Adipose tissue (tissue), 3 donors: ENCODE measurements around the gene GAL3ST3. TPM values are rescaled to one million over a fixed set of nuclear protein-coding genes. Genes with fewer than 3 reads are reported as not detected.
"Not testable (repeated sequence)": the region's sequence is repeated elsewhere in the genome, so short reads cannot be mapped to it uniquely, and the experiment has no call there.

ENCODE experiments used
- H3K27ac ChIP-seq: one replicate; pipeline ENCODE4 v1.5.1; 2013; ENCODE audit warnings: low read depth, low read length
- WGBS, 3 donors: extraction: QIAGEN DNeasy Blood & Tissue Kit; methylation state at CpG; one replicate each; pipeline ENCODE4 v1.1.7; 2013; 5-methylcytosine and 5-hydroxymethylcytosine counted together
- polyA plus RNA-seq, 3 donors: library from polyadenylated mRNA; stranded (reverse); fragments of 200-250 nt; gene quantifications; one replicate each; pipeline ENCODE4 v1.2.3, GENCODE V29; 2013
- donor health status: healthy with polysubstance abuse.
- donor health status: Bipolar disorder and iron deficiency.
- donor health status: healthy.

GAL3ST3 gene
- polyA plus RNA-seq, 3 donors, result 0.64 TPM; not detected in 2

DNA sequence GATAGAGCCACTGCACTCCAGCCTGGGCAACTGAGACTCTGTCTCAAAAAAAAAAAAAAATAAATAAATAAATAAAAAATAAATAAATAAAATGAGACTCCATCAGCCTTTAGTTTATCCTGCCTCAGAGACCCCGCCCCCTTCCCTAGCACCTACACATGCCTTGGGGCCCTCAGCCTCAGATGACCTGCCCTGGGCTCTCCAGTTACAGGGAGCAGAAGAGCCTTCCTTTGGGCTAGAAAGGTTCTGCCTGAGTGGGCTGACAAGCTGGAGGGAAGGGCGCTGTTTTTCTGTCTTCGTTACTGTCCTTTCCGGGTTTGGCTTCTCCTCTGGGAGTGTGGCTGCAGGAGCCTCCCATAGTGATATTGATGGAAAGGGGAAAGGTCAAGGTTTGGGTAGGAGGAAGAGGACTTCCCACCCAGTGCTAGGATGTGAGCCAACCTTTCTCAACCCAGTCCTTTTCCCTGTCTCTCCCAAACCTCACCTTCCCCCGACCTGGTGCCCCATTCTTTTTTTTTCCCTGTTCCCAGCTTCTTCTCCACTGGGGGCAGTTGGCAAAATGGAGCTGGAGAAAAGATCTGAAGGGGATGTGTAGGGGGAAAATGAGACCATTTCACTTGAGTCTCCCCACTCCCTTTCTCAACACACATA lies 1.7 kb upstream of the GAL3ST3 start:
- H3K27ac ChIP-seq, result no peak overlapping the region
- 75 to 85% (median 80%) methylated on average over 5 of the region's 5 CpGs for WGBS, 3 donors

GRCh38 chr11:66047541-66048365 lies 1.2 kb downstream of the GAL3ST3 start:
- WGBS, 3 donors, result 71 to 80% (median 73%) methylated on average over 11 of the region's 11 CpGs
- H3K27ac ChIP-seq, result no peak overlapping the region

GRCh38 chr11:66046901-66047300 lies 2.1 kb downstream of the GAL3ST3 start:
- no peak overlapping the region for H3K27ac ChIP-seq
- WGBS, 3 donors, result 89 to 97% (median 94%) methylated on average over 3 of the region's 3 CpGs

GRCh38 chr11:66045177-66045639 lies 3.8 kb downstream of the GAL3ST3 start:
- H3K27ac ChIP-seq, result no peak overlapping the region
- 9 to 18% (median 15%) methylated on average over 11 of the region's 11 CpGs for WGBS, 3 donors

DNA sequence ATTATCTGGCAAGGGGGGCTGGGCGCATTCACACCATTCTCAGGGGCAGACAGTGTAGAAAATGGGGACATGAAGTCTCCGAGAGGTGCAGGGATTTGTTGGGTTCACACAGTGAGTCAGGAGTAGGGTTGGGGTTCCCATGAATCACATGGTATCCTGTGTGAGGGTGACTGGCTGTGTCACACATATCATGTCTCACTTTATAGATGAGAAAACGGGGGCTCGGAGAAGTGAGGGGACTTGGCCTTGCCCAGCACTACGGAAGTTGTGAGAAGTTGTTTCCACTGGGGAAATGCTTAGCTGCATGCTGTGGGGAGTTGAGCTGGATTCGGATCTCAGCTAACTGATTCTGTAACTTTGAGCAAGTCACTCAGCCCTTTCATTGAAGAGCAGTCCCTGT lies 4.2 kb downstream of the GAL3ST3 start:
- H3K27ac ChIP-seq, result no peak overlapping the region
- WGBS, 3 donors, result 52 to 56% (median 55%) methylated on average over 6 of the region's 6 CpGs

DNA sequence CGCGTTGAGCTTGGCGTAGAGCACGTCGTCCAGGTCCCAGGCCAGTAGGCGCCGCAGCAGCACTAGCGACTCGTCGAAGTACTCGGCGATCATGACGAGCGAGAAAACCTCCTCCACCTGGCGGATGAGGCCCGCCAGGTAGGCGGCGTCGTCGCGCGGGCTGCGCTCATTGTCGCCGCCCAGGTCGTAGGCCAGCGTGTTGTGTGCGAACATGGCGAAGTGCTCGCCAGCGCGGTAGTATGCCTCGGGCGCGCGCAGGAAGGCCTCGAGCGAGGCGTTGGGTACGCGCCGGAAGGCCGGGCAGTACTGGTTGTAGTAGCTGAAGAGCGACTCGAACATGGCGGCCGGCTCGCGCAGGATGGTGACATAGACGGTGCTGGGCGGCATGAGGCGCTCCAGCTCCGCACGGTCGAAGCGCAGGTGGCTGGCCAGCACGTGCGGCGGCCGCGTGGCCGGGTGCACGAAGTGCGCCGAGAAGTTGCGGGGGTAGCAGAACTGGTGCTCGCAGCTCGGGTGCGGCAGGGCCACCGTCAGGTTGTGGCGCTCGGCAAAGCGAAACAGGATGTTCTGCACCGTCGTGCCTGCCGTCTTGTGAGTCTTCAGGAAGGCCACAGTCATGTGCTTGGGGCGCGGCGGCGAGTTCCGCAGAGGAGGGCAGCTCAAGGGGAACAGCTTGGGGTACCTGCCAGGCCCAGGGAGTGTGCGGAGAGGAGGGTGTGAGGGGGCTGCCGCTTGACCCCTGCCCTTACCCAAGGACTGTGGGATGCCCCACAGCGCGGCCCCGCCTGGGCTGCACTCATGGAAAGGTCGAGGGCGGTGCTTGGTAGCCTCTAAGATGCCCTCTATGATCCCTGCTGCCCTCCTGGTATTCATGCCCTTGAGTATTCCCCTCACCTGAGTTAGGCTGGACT lies 5.7 kb downstream of the GAL3ST3 start:
- H3K27ac ChIP-seq, result no peak overlapping the region
- 96% methylated on average over 78 to 88 of the region's 88 CpGs for WGBS, 3 donors

DNA sequence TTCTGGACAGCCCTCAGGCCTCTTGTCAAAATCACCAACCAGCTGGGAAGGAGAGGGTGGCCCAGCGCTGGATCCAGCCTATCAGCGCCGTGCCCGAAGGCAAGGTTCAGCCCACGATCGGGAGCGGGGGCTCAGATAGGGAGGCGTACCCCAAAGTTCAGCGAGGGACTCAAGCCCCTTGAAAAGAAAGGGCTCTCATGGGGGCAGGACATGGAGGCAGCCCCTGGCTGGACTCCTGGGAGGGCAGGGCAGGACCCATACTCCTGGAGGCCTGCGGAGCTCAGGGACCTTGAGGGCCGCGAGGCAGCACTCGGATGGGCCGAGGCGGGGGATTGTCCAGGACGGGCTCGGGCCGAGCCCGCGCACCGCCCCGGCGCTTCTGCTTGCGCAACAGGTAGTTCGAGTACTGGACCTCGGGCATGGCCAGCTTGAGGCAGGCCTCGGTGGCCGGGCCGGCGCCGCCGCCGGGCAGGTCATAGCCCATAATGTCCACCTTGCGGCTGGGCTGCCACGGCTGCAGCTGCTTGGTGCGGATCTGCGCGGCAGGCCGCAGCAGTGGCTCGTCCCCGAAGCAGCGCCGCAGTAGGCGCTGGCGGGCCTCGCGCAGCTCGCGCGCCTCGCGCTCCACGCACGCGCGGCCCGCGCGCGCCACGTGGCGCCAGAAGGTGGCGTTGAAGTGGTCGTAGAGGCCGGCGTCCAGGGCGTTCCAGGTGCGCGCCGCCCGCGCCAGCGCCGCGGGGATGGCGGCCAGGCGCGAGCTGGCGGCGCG lies 6.5 kb downstream of the GAL3ST3 start:
- WGBS, 3 donors, result 96 to 97% (median 96%) methylated on average over 76 to 81 of the region's 81 CpGs
- H3K27ac ChIP-seq, result no peak overlapping the region

- H3K27ac ChIP-seq, result no peak overlapping the region
- WGBS, 3 donors, result 73 to 79% (median 76%) methylated on average over 3 of the region's 3 CpGs
Observed at GRCh38 chr11:66039765-66040164, 9.2 kb downstream of the GAL3ST3 start.

- 81 to 84% (median 82%) methylated on average over 3 of the region's 3 CpGs for WGBS, 3 donors
- no peak overlapping the region for H3K27ac ChIP-seq
Observed at GRCh38 chr11:66037327-66037726, 11.6 kb downstream of the GAL3ST3 start.

DNA sequence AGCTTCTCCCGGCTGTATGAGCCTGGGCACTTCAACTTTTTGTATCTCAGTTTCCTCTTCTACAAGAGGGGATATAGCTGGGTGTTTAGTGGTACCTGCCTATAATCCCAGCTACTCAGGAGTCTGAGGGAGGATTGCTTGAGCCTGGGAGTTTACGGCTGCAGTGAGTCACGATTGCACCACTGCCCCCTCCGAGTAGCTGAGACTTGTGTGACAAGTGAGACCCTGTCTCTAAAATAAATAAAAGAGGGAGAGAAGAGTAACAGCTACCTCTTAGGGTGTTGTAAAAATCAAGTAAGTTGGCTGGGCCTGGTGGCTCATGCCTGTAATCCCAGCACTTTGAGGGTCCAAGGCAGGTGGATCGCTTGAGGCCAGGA lies 12.6 kb downstream of the GAL3ST3 start:
- 67 to 83% (median 74%) methylated on average over 5 of the region's 5 CpGs for WGBS, 3 donors
- no peak overlapping the region for H3K27ac ChIP-seq

DNA sequence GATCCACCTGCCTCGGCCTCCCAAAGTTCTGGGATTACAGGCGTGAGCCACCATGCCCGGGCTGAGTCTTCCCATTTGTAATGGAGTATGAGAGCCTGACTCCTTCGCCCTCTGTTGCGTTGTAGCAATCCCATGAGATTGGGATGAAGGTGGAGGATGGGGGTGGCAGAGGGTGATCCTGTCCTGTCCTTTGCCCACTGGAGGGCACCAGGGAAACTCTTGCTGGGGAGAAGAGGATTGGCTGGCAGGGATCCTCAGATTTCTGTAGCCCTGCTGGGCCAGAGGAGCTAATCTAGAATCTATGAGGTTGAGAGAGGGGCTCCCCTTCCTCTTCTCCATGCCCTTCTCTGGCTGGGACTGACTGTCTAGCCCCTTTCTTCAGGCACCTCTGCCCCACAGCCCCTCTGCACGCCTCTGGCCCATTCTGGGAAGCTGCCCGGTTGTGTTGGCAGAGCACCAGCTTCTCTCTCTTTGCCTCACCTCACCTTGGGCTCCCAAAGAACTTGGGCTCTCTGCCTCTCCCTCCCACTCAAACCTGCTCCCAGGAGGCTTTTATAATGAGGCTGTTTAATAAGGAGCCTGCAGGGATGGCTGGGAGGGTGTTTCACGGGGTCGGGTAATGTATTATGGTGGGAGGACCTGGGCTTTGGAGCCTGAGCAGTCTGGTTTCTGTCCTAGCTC lies 13.2 kb downstream of the GAL3ST3 start:
- 67 to 72% (median 71%) methylated on average over 9 of the region's 9 CpGs for WGBS, 3 donors
- H3K27ac ChIP-seq, result no peak overlapping the region

GRCh38 chr11:66032957-66033735 lies 15.8 kb downstream of the GAL3ST3 start:
- WGBS, 3 donors, result 83 to 85% (median 84%) methylated on average over 8 of the region's 8 CpGs
- H3K27ac ChIP-seq, result no peak overlapping the region

- 85 to 91% (median 88%) methylated on average over 18 of the region's 18 CpGs for WGBS, 3 donors
- no peak within 1 kb of the TSS for H3K27ac ChIP-seq
Observed at GRCh38 chr11:66026017-66026529, 22.9 kb downstream of the GAL3ST3 start, which contains the start of gene CATSPER1. Gene CATSPER1, minus strand, starts transcription at chr11:66026479. Its CDS starts 100 bp downstream, at chr11:66026379.

DNA sequence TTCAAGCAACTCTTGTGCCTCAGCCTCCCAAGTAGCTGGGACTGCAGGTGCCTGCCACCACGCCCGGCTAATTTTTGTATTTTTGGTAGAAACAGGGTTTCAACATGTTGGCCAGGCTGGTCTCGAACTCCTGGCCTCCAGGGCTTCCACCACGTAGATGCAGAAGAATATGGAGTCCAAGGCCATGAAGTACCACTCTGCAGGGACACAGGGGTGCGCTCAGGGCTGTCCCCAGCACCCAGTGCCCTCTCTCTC lies 25.8 kb downstream of the GAL3ST3 start:
- H3K27ac ChIP-seq, result not testable (repeated sequence)
- 65 to 78% (median 72%) methylated on average over 5 of the region's 5 CpGs for WGBS, 3 donors

DNA sequence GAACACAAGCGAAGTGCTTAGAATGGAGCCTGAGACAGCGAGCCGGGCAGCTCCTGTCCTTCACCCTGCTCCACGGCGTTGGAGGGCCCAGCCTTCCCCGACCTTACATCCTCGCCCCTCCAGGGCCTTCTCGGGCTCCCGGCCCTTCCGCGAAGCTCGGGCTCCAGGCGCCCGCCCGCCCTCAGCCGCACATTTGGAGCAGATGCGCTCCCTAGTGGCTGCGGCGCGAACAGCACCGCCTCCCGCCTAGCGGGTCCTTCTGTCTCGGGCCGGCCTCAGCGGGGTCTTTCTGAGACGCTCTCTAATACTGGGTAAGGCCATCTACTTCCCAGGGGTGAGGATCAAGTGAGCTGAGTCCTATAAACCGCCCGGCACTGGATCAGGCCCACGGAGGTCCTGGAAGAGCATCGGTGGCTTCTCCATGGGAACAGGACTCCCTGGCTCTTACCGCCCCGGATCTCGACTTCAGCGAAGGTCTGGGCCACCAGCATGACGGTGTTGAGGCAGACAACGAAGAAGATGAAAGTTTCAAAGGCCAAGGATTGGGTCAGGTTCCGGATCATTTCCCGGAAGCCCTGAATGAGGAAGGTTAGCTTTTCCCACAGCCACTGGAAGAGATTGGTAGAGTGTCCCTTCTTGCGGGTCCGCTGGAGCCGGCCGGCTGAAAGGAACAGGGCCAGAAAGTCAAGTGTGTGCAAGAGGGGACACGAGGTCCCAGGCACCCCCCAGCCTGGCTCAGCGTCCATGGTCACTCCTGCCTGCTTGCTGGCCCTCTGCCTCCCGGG lies 26.4 kb downstream of the GAL3ST3 start:
- WGBS, 3 donors, result 15 to 20% (median 20%) methylated on average over 42 to 46 of the region's 46 CpGs
- H3K27ac ChIP-seq, result no peak overlapping the region
